GM12891 (cell line): ENCODE measurements around the gene C2CD2L.

Experiments used
- POLR2AphosphoS5 ChIP-seq: IDR thresholded peaks from 2 replicates; pipeline ENCODE4 v1.6.1; 2011; ENCODE audit warnings: low read depth, low read length, control low read depth
- TAF1 ChIP-seq: IDR thresholded peaks from 2 replicates; pipeline ENCODE4 v1.6.1; 2011; ENCODE audit warnings: low read depth, low read length, control low read depth

GRCh38 chr11:119126675-119127268, 19.6 kb downstream of the C2CD2L start:
- TF ChIP-seq TAF1 (no peak), POLR2AphosphoS5 (no peak)
